Hepatocyte (in vitro differentiated cells): ENCODE measurements around the gene CC2D2B.

ENCODE experiments used
- EZH2 ChIP-seq: fragments of 200-600 bp; sonication (generic); IDR thresholded peaks from 2 replicates; pipeline ENCODE4 v1.6.1; 2016; ENCODE audit warnings: antibody characterized with exemption, mild to moderate bottlenecking, borderline replicate concordance
- EZH2phosphoT487 ChIP-seq: fragments of 200-600 bp; sonication (generic); IDR thresholded peaks from one replicate; pipeline ENCODE4 v1.6.1; 2018; ENCODE audit warnings: antibody characterized with exemption, mild to moderate bottlenecking, low read depth, moderate library complexity; ENCODE audit not compliant: unreplicated experiment, severe bottlenecking
- TF ChIP-seq, protein P1 (sequence below): fragments of 200-600 bp; sonication (generic); IDR thresholded peaks from 2 replicates; pipeline ENCODE4 v1.5.1; 2016; ENCODE audit warnings: antibody characterized with exemption, mild to moderate bottlenecking; ENCODE audit not compliant: poor library complexity

- TF ChIP-seq, protein P1, sequence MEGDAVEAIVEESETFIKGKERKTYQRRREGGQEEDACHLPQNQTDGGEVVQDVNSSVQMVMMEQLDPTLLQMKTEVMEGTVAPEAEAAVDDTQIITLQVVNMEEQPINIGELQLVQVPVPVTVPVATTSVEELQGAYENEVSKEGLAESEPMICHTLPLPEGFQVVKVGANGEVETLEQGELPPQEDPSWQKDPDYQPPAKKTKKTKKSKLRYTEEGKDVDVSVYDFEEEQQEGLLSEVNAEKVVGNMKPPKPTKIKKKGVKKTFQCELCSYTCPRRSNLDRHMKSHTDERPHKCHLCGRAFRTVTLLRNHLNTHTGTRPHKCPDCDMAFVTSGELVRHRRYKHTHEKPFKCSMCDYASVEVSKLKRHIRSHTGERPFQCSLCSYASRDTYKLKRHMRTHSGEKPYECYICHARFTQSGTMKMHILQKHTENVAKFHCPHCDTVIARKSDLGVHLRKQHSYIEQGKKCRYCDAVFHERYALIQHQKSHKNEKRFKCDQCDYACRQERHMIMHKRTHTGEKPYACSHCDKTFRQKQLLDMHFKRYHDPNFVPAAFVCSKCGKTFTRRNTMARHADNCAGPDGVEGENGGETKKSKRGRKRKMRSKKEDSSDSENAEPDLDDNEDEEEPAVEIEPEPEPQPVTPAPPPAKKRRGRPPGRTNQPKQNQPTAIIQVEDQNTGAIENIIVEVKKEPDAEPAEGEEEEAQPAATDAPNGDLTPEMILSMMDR: peak; percentile 87
- TF ChIP-seq EZH2phosphoT487 (no peak), EZH2 (no peak)
Measured at GRCh38 chr10:96017191-96017687, 109.5 kb downstream of the CC2D2B start.
